HUDEP-2 (cell line): ENCODE data around the gene SLC35F2.

Experiments used
- DNase-seq, 76 experiments: peaks; one replicate each; lab custom pipeline; 2025; ENCODE audit not compliant: unreplicated experiment in 76 of 76; lab: John Stamatoyannopoulos, UW

The SLC35F2 gene

DNA sequence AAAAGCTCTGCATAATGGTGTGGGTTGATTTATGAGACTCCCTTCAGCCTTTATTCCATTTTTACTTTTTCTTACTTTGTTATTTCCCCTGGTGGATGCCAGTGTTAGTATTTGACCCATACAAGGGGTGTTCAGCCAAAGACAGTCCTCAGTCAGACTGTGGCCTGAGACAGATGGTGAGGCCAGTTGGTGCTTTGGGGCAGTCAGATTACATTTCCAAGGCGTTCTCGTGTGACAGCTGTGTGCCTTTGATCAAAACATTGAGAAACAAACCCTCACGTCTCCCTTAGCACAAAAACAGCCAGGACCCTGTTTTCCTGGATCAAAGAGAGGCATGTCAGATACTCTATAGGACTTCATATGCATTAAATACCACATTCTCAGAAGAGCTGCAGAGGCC is 115.4 kb downstream of the SLC35F2 start:
- no peak for DNase-seq

DNA sequence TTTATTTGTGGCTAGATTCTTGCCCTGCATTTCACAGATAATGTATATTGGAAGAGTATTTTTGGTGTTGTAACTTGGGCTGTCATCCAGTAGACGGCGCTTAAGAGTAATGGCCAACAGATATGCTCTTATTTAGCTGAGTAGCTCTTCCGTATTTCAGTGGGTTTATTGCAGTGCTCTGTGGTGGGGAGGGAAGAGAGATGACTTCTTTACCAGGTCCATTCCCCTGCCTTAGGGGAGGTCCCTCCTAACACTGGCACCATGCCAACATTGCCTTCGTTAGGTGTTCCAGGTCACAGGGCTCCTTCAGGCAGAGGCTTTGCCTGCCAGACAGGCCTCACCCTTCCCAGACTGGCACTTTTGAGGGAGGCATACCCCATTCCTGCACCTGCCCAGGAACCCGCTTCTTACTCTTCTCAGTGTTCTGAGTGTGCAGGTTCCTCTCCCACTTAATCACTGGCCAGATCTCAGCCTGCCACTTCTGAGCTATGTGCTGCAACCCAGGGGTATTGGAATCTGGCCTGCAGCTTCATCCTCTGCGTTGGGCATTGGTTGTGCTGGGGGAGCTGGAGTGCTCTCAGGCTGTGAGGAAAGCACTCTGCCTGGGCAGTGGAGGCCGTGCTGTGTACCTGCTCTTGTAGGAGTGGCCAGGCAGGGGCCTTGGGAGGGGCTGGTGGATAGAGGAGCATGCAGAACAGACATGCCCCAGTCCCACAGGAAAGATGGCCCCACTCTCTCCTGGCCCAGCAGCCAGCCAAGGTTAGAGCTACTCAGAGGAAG is 117.4 kb downstream of the SLC35F2 start:
- DNase-seq: peak in 23 of 76 experiments; percentile 1 to 36 (median 9)
